Dermis lymphatic vessel endothelial cell (primary cell): ENCODE results near the gene MX2. TPM values are rescaled to one million over a fixed set of nuclear protein-coding genes. Genes with fewer than 3 reads are reported as not detected.

Experiments used
- total RNA-seq: library from RNA; depleted of rRNA; stranded (reverse); fragments of >200 nt; gene quantifications from 2 replicates; pipeline ENCODE4 v1.2.1, GENCODE V29; 2014

The MX2 gene, protein sequence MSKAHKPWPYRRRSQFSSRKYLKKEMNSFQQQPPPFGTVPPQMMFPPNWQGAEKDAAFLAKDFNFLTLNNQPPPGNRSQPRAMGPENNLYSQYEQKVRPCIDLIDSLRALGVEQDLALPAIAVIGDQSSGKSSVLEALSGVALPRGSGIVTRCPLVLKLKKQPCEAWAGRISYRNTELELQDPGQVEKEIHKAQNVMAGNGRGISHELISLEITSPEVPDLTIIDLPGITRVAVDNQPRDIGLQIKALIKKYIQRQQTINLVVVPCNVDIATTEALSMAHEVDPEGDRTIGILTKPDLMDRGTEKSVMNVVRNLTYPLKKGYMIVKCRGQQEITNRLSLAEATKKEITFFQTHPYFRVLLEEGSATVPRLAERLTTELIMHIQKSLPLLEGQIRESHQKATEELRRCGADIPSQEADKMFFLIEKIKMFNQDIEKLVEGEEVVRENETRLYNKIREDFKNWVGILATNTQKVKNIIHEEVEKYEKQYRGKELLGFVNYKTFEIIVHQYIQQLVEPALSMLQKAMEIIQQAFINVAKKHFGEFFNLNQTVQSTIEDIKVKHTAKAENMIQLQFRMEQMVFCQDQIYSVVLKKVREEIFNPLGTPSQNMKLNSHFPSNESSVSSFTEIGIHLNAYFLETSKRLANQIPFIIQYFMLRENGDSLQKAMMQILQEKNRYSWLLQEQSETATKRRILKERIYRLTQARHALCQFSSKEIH
- 0.17 and 0.22 TPM in 2 replicates for total RNA-seq

GRCh38 chr21:41361786-41362604 lies at the start of gene MX2:
Gene MX2, plus strand, starts transcription at chr21:41362027. Its CDS starts 14,880 bp downstream, at chr21:41376907.

DNA sequence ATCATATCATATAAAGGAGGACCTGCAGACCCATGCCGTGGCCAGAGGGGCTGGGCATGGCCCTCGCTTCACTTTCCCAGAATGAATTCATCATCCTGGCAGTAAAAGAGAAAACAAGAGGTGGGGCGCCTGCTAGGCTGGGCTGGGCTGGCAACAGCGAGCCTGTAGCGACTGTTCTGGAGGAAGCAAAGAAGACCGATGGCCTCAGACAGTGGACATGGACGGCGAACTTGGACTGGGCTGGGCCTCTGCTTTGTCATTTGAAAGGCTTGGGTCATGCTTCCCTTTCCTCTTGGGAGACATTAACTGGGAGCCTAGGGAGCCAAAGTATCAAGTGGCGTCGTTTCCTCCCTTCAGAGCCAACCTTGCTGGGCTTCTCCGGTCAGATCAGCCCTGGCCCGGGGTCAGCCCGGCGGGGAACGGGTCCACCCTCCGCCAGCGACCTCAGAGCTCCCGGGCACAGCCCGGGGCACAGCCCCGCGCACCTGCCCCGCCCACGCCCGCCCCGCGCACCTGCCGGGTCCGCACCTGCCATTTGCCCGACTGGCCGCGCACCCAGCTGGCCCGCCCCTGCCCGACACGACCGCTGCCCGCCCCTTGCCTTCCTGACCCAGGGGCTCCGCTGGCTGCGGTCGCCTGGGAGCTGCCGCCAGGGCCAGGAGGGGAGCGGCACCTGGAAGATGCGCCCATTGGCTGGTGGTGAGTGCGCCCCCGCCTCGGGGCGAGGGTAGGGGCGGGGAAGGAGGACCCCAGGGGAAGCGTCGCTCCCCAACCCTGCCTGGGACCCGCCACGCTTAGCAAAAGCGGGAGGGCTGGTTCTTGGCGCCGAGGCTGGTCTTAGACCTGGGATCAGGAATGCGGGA lies 45.4 kb upstream of the MX2 start, which contains the start of gene FAM3B:
Gene FAM3B, plus strand, starts transcription at position 602 of the 863 bp plus-strand sequence. Its CDS starts 79 bp downstream, at position 681.

DNA sequence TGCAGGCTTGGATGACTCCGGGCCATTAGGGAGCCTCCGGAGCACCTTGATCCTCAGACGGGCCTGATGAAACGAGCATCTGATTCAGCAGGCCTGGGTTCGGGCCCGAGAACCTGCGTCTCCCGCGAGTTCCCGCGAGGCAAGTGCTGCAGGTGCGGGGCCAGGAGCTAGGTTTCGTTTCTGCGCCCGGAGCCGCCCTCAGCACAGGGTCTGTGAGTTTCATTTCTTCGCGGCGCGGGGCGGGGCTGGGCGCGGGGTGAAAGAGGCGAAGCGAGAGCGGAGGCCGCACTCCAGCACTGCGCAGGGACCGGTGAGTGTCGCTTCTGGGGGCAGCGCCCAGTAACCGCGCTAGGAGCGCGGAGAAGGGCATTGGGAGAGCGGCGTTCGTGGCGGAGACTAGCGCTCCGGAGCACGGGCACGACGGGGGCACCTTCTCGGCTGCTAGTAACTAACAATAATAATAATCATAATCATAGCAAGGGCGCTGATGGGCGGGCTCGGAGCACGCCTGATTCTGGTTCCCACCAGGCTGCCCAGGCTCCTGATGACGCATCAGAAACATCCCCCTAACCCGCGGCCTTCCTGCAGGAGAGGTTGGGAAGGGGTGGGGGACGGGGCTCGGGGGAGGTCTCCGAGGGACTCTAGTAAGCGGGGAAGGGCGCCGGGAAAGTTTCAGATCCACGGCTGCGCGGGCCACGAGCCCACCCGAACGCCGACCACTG lies 64.3 kb downstream of the MX2 start, which contains the start of gene MX1:
Gene MX1, plus strand, starts transcription at position 286 of the 722 bp plus-strand sequence. CDS start 5,832 bp downstream, outside the sequence.

Other genes starting within 250 kb of the MX2 start
- gene BACE2, start 193.9 kb upstream of the MX2 start, total RNA-seq = 161 and 233 TPM in 2 replicates
- gene FAM3B, start 45.2 kb upstream of the MX2 start, total RNA-seq = not detected in 2 replicates
- 1.7 and 2.8 TPM in 2 replicates for gene MX1, start 64.2 kb downstream of the MX2 start, total RNA-seq
- gene TMPRSS2, start 146.1 kb downstream of the MX2 start, total RNA-seq = not detected in 2 replicates